HG02840 (cell line): ENCODE data around the gene TK2.

Experiments used
- ATAC-seq: cut with Tn5 transposase; IDR thresholded peaks from one replicate; pipeline ENCODE4 v1.9.1; 2021; ENCODE audit warnings: mild to moderate bottlenecking, moderate library complexity, moderate number of reproducible peaks; ENCODE audit not compliant: unreplicated experiment, low FRiP score

Gene TK2

GRCh38 chr16:66486773-66487579 lies 62.9 kb downstream of the TK2 start:
- ATAC-seq = no peak

- no peak for ATAC-seq
Measured at GRCh38 chr16:66486199-66486772, 63.6 kb downstream of the TK2 start.

DNA sequence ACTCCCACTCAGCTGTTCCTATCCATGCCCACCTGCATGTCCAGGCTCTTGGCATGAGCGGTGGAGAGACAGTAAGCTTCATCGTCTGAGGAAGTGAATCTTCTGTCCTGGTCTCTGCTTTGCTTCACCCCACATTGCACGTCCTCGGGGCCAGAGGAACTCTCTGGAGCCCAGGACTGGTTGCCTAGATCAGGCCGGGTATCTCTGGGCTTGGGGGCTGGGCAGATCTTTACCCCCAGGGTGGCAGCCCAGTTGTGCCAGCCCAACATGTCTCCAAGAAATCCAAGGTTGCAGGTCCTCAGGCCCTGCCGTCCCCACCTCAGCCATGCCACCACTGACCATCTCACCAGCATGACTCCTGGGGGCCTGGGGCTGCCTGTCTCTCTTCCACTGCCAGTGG lies 64.5 kb downstream of the TK2 start:
- no peak for ATAC-seq

- no peak for ATAC-seq
Measured at GRCh38 chr16:66484453-66485213, 65.3 kb downstream of the TK2 start.

- ATAC-seq = no peak
Measured at GRCh38 chr16:66483689-66484452, 66.1 kb downstream of the TK2 start.

GRCh38 chr16:66481943-66482390 lies 68.0 kb downstream of the TK2 start:
- no peak for ATAC-seq

- ATAC-seq = no peak
Measured at GRCh38 chr16:66481081-66481942, 68.6 kb downstream of the TK2 start.

- no peak for ATAC-seq
Measured at GRCh38 chr16:66480265-66481080, 69.4 kb downstream of the TK2 start.

GRCh38 chr16:66479661-66480264 lies 70.2 kb downstream of the TK2 start:
- no peak for ATAC-seq

DNA sequence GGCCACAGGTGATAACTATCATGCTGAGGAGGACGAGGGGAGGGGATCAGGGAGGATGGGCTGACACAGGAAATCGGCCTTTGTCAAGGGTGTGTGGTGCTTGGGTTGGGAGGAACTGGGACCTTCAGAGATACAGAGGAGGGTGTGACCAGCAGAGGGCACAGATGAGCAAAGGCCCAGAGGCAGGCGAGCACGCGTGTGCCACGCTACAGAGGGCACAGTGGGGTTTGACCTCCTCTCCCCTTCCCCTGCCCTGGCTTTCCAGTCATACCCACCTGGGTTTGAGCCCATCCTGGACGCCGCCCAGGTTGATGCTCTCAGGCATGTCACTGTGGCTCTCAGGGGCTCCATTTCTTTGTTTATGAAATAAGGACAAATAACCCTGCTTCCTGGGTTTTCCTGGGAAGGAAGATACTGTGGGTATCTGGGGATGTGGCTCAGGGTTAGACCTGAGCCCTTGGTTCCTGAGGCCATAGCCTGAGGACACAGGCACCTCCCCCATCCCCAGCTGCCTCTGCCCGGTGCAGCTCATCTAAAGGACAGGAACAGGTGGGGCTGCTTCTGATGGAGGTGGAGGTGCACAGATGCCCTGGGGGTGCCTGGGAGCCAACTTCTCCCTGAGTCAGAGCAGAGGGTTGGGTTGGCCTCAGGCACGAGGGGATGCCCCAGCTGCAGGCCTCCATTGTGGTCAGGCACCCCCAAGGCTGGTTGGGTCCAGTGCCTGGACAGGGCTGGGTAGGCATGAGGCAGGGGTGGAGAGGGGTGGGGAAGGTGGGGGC lies 71.0 kb downstream of the TK2 start:
- ATAC-seq = no peak

DNA sequence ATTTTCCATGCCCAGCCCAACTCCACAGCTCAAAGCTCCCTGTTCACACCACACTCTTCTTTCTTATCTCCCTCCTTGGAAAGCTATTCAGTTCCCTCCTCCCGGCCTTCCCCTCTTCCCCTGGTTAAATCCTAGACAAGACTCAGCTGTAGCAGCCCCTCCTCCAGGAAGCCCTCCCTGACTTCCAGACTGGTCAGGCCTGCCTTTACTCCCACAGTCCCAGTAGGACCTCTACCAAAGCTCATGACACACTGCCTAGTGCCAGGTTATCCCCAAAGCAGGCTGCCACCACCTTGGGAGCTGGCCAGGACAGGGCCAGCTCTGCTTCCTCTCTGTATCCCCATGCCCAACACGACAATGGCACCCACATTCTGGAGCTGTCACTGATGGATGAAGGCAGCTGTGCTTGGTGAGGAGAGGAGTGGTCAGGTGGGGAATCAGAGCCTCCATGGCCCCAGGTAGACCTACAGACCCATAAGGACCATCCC lies 72.8 kb downstream of the TK2 start:
- no peak for ATAC-seq

DNA sequence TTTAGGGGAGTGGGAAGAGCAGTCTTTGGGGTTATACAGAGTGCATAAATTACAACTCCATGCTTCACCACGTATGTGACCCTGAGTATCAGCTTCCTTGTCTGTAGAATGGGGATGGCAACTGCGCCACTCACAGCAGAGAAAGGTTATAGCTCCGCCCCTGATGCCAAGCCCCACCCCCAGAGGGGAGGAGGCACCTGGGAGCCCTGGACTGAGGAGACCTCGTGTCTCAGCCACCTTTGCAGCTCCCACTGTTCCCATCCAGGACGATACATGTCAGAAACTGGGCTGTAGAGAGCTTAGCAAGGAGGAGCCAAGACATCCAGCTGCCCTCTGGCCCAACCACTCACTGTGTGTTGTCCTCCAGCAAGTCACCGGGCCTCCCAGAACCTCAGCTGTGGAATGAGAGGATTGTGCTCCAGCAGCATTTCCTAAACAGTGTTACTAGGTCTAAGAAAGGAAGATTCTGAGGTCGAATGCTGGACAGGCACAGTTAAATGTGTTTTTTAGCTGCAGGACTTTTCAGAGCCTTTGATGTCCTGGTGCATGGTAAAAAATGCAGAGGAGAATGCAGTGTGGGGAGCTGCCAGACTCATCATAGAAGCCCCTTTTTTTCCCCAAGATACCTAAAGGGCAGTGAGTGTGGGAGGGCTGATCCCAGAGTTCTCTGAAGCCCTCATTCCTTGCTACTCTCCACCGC lies 73.4 kb downstream of the TK2 start:
- no peak for ATAC-seq

DNA sequence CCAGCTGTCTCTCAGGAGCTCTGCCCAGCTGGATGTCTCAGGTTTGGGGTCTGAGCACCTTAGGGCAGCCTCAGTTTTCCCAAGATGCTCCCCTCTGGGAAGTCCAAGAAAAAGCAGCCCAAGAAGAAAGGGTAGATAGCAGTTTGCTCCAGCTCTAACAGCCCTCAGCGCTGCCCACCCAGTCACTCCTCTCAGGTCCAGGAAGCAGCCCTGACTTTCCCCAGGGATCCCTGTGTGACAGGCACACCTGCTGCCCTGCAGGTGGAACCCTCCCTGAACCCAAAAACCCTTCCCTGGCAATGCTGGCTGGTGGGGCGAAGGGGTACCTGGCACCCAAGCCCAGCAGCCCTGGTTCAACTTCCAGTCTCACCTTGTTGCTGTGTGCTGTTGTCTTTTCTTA lies 74.7 kb downstream of the TK2 start:
- ATAC-seq = no peak

GRCh38 chr16:66474750-66475199 lies 75.1 kb downstream of the TK2 start:
- ATAC-seq = no peak

DNA sequence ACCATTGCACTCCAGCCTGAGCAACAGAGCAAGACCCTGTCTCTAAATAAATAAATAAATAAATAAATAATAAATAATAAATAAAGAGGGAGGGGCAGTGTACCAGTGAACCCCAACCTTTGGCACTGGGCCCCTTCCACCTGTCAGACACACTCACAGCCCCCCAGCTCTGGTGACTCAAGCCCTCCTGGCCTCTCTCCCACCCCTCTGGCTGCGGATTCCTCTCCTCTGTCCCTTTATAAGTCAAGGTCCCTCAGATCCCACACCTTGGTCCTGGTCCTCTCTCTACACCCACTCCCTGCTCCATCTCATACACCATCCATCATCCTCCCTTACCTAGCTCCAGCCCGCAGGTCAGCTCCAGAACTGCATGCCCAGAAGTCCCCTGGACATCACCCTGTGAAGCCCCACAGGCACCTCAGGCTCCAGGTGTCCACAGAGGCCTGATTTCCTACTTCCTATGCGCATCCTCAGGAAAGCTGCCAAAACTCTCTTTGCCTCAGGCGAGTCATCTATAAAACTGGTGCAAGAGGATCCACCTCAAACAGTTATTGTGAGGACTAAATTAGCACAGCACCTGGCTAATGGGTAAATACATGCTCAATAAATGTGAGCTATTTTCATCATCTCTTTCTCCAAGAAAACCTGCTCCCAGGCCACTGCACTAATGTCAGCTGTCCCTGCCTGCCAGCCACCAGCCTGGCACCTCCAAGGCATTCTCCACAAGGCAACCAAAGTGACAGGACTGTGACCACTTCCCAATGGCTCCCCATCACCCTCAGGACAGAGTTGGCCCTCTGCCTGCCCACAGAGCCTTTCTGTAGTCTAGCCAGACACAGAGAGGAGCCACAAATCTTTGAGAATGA lies 76.0 kb downstream of the TK2 start:
- ATAC-seq = no peak

DNA sequence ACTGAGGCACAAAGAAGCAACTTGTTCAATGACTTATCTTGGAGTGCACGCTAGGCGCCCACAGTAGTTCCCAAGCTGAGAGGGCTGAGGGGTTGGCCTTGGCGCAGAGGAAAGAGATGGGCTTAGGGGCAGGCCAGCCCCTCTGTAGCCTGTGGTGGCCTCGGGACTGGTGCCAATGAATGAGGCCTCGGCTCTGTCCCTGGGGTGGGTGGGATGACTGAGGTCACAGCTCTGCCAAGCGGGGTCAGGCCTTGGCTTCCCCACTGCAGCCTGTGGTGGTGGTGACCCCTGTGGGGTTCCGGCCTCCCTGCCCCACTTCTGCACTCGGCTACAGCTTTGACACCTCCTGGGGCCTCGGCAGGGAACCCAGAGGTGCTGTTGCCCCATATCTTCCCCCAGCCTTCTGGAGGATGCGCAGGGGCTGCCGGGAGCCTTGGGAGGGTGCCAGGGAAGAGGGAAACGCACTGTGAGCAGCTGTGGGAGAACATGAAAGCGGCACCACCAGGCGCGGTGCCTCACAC lies 76.8 kb downstream of the TK2 start:
- no peak for ATAC-seq
